Measurements from ENCODE around the gene SCN5A.

SCN5A gene

GRCh38 chr3:38549957-38550840 is 99.3 kb downstream of the SCN5A start:
- no peaks in the 10 kb centered on the region for H3K9me3 ChIP-seq
- no peaks in the 10 kb centered on the region for H3K36me3 ChIP-seq
- no peak for TF ChIP-seq CTCF (IDR thresholded peaks at IDR 0.05; ENCODE audit: low read depth, low read length)
- no peaks in the 10 kb centered on the region for H3K27me3 ChIP-seq
- H3K4me3 ChIP-seq (ENCODE audit: low read depth, low read length): no peak overlapping the region
- no peak for DNase-seq
- no peaks in the 10 kb centered on the region for H3K4me1 ChIP-seq

GRCh38 chr3:38549486-38549885 is 100.0 kb downstream of the SCN5A start:
- no peak for TF ChIP-seq CTCF (IDR thresholded peaks at IDR 0.05; ENCODE audit: low read depth, low read length)
- Histone ChIP-seq H3K27me3 (no peaks in the 10 kb centered on the region), H3K4me3 (ENCODE audit: low read depth, low read length) (no peak overlapping the region), H3K9me3 (no peaks in the 10 kb centered on the region), H3K36me3 (no peaks in the 10 kb centered on the region), H3K4me1 (no peaks in the 10 kb centered on the region)
- no peak for DNase-seq

GRCh38 chr3:38549082-38549481 is 100.4 kb downstream of the SCN5A start:
- Histone ChIP-seq H3K9me3 (no peaks in the 10 kb centered on the region), H3K36me3 (no peaks in the 10 kb centered on the region), H3K4me1 (no peaks in the 10 kb centered on the region), H3K27me3 (no peaks in the 10 kb centered on the region), H3K4me3 (ENCODE audit: low read depth, low read length) (no peak overlapping the region)
- DNase-seq: no peak
- no peak for TF ChIP-seq CTCF (IDR thresholded peaks at IDR 0.05; ENCODE audit: low read depth, low read length)

- Histone ChIP-seq H3K27me3 (no peaks in the 10 kb centered on the region), H3K4me1 (no peaks in the 10 kb centered on the region), H3K4me3 (ENCODE audit: low read depth, low read length) (no peak overlapping the region), H3K9me3 (no peaks in the 10 kb centered on the region), H3K36me3 (no peaks in the 10 kb centered on the region)
- TF ChIP-seq CTCF (IDR thresholded peaks at IDR 0.05; ENCODE audit: low read depth, low read length): no peak
- DNase-seq: no peak
Measured at GRCh38 chr3:38548154-38548931, 101.1 kb downstream of the SCN5A start.

GRCh38 chr3:38545983-38546382 is 103.5 kb downstream of the SCN5A start:
- no peak for TF ChIP-seq CTCF (IDR thresholded peaks at IDR 0.05; ENCODE audit: low read depth, low read length)
- no peaks in the 10 kb centered on the region for H3K27me3 ChIP-seq
- no peak for DNase-seq
- H3K4me1 ChIP-seq: peaks cover 9% of the 10 kb centered on the region
- no peaks in the 10 kb centered on the region for H3K36me3 ChIP-seq
- H3K9me3 ChIP-seq: no peaks in the 10 kb centered on the region
- no peak overlapping the region for H3K4me3 ChIP-seq (ENCODE audit: low read depth, low read length)

GRCh38 chr3:38545550-38545949 is 103.9 kb downstream of the SCN5A start:
- Histone ChIP-seq H3K4me1 (peaks cover 9% of the 10 kb centered on the region), H3K27me3 (no peaks in the 10 kb centered on the region), H3K9me3 (no peaks in the 10 kb centered on the region), H3K4me3 (ENCODE audit: low read depth, low read length) (no peak overlapping the region), H3K36me3 (no peaks in the 10 kb centered on the region)
- no peak for TF ChIP-seq CTCF (IDR thresholded peaks at IDR 0.05; ENCODE audit: low read depth, low read length)
- DNase-seq: no peak
